ENCODE results near the gene FBXW4. TPM values are rescaled to one million over a fixed set of nuclear protein-coding genes. Genes with fewer than 3 reads are reported as not detected.

Gene FBXW4
- total and polyA plus RNA-seq, 10 of the 15 experiments (the other 5 are each of a cell fraction or from before 2014, with no cell fraction given), result 5.7 to 42.0 (median 27.5) TPM

GRCh38 chr10:101656890-101657289, 38.1 kb downstream of the FBXW4 start:
- H3K9me3 ChIP-seq (replicated peaks; ENCODE audit: control insufficient read depth, insufficient read depth, low read length), result no peaks in the 10 kb centered on the region
- in situ Hi-C loops (cut with MboI) (no loop called here), intact Hi-C loops (cut with micrococcal nuclease; ENCODE audit: unreplicated experiment) (no loop called here)
- H3K4me3 ChIP-seq, result no peak overlapping the region
- no peak overlapping the region for H3K9ac ChIP-seq (ENCODE audit: control insufficient read depth, insufficient read depth, low read length)
- CTCF ChIA-PET, result interaction anchor here (0.9 to 1.8 kb wide), 3 partner anchors 14 to 124 kb away, joined by 4 to 5 read pairs (median 4); no protein-coding TSS in a partner anchor
- H4K20me1 ChIP-seq (ENCODE audit: control insufficient read depth, insufficient read depth), result no peaks in the 10 kb centered on the region
- TF ChIP-seq MYB (IDR thresholded peaks at IDR 0.05; ENCODE audit: borderline replicate concordance, low read depth, low read length), result no peak
- TF ChIP-seq IRF4 (IDR thresholded peaks at IDR 0.05; ENCODE audit: low read depth, low read length), result no peak
- no peak for TF ChIP-seq NFXL1 (IDR thresholded peaks at IDR 0.05; ENCODE audit: borderline replicate concordance)
- TF ChIP-seq WRNIP1 (IDR thresholded peaks at IDR 0.05; ENCODE audit: borderline replicate concordance, low read depth, low read length), result no peak
- TF ChIP-seq MTA3 (IDR thresholded peaks at IDR 0.05; ENCODE audit: borderline replicate concordance, low read length), result no peak
- TF ChIP-seq NRF1 (conservative IDR thresholded peaks at IDR 0.05; ENCODE audit: low read depth, low read length), result no peak
- TF ChIP-seq SPI1 (IDR thresholded peaks at IDR 0.05; ENCODE audit: borderline replicate concordance, insufficient read depth, low read depth, low read length), result no peak
- no peak for TF ChIP-seq RCOR1 (conservative IDR thresholded peaks at IDR 0.05; ENCODE audit: low read depth, low read length)
- no peak for TF ChIP-seq EGR1 (IDR thresholded peaks at IDR 0.05; ENCODE audit: borderline replicate concordance in 1 of 2, low read depth in 2 of 2, low read length in 2 of 2)
- no peak for TF ChIP-seq CHD4 (IDR thresholded peaks at IDR 0.05)
- TF ChIP-seq HCFC1 (IDR thresholded peaks at IDR 0.05; ENCODE audit: low read length), result no peak
- no peak for TF ChIP-seq PBX3 (IDR thresholded peaks at IDR 0.05; ENCODE audit: insufficient replicate concordance, low read depth, low read length)
- no peak for TF ChIP-seq NR2C2 (IDR thresholded peaks at IDR 0.05; ENCODE audit: borderline replicate concordance, control insufficient read depth, insufficient read length, low read depth)
- no peak for TF ChIP-seq ZBTB11 (CRISPR knock-in tag; IDR thresholded peaks at IDR 0.05)
- WGBS (ENCODE audit: insufficient coverage, insufficient replicate concordance, low lambda C conversion rate, missing lambda C conversion rate), result 71% methylated on average over 2 of the region's 2 CpGs
- DNase-seq (ENCODE audit: low read depth, low spot score) (no peak), FAIRE-seq (no peak), ATAC-seq (no peak)
- SMC1A ChIA-PET (ENCODE audit: uncharacterized antibody, unreplicated experiment), result interaction anchor here (1.6 kb wide), 1 partner anchor 32 kb away, joined by 6 read pairs; no protein-coding TSS in a partner anchor
- no peaks in the 10 kb centered on the region for H3K4me1 ChIP-seq (ENCODE audit: control insufficient read depth, insufficient read depth, low read length)
- RAD21 ChIA-PET (ENCODE audit: unreplicated experiment), result interaction anchor here (2.0 kb wide), 1 partner anchor 40 kb away, joined by 4 read pairs; no protein-coding TSS in a partner anchor
- peaks cover 4 to 6% of the 10 kb centered on the region in 2 experiments; a peak in 3 of 4 replicates for H3K36me3 ChIP-seq (ENCODE audit: control insufficient read depth in 2 of 2, insufficient read depth in 2 of 2, low read length in 1 of 2)
- no peak overlapping the region for H3K27ac ChIP-seq (ENCODE audit: control insufficient read depth, insufficient read depth)
- no TSS peak for BruUV-seq (replicated peaks)
- no peaks in the 10 kb centered on the region for H3K27me3 ChIP-seq (replicated peaks in 1 of 2; ENCODE audit: control insufficient read depth in 2 of 2, insufficient read depth in 2 of 2, low read length in 1 of 2)
- H3K4me2 ChIP-seq (ENCODE audit: control insufficient read depth, insufficient read depth), result no peak overlapping the region
- H2AFZ ChIP-seq (ENCODE audit: control insufficient read depth, low read depth, low read length), result no peak overlapping the region
- POLR2A ChIA-PET, result interaction anchor here (1.0 kb wide), 1 partner anchor 12 kb away, joined by 3 read pairs; no protein-coding TSS in a partner anchor
- no peaks in the 10 kb centered on the region for H3K79me2 ChIP-seq (ENCODE audit: control insufficient read depth, insufficient read depth, low read length)

Data from GM12878 (cell line).